NCI-H128 (cell line): ENCODE measurements around the gene HPS5.
"Not testable (repeated sequence)": the region's sequence is repeated elsewhere in the genome, so short reads cannot be mapped to it uniquely, and the experiment has no call there.

Experiments
- DNase-seq: peaks from one replicate; lab custom pipeline; 2025; ENCODE audit not compliant: unreplicated experiment; lab: John Stamatoyannopoulos, UW

Gene HPS5

GRCh38 chr11:18271206-18271605 is 50.7 kb downstream of the HPS5 start:
- DNase-seq, result no peak

GRCh38 chr11:18270102-18270501 is 51.8 kb downstream of the HPS5 start:
- DNase-seq, result no peak

DNA sequence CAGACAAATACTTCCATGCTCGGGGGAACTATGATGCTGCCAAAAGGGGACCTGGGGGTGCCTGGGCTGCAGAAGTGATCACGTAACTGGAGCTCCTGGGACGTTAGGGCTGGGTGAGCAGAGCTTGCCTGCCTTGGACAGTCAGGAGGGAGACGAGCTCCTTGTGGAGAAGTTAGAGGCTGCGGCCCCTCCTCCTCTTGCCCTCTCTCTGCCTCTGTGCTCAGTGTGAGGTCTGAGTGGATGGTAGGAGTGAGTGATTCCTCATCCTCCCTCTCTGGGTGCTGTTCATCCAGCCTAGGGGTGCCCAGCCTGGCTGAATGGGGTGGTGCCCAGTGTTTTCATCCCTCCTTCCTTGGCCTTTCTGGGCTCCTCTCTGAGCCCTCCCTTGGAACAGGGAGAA is 52.7 kb downstream of the HPS5 start:
- DNase-seq, result not testable (repeated sequence)

GRCh38 chr11:18267335-18268133 is 54.4 kb downstream of the HPS5 start:
- not testable (repeated sequence) for DNase-seq

GRCh38 chr11:18265949-18266348 is 56.0 kb downstream of the HPS5 start, which contains the start of gene SAA1:
TSS of gene SAA1 (plus strand) at chr11:18266264. CDS start at chr11:18266888, 624 bp downstream.
- no peak for DNase-seq

GRCh38 chr11:18264677-18265555 is 57.0 kb downstream of the HPS5 start:
- DNase-seq, result no peak

GRCh38 chr11:18264035-18264434 is 57.9 kb downstream of the HPS5 start:
- DNase-seq, result no peak

GRCh38 chr11:18262681-18263350 is 59.1 kb downstream of the HPS5 start:
- not testable (repeated sequence) for DNase-seq

GRCh38 chr11:18261721-18262120 is 60.2 kb downstream of the HPS5 start:
- DNase-seq, result no peak

GRCh38 chr11:18259259-18259658 is 62.7 kb downstream of the HPS5 start:
- no peak for DNase-seq

DNA sequence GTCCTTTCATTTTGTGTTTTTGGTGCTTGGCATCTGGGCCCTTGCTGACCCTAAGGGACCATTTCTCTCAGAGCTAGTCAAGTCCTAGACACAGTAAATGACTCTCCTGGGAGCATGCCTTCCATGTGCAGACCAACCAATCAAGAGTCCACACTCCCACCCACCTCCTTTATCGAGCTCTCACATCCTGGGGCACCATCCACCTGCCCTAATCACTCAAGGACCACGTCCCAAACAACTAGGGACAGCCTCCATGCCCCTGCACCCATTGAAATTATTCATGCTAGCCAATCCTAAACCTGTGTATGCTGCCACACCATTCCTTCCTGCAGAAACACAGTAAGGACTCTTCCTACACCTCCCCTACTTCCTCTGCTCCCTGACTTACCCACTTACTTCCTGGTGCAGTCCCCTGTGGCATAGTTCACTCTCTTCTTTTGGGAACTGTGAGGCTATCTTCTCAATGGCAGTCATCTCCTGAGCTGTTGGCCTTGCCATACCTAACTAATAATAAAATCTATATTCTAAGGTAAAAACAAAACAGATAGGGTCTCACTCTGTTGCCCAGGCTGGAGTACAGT is 67.1 kb downstream of the HPS5 start:
- DNase-seq, result no peak

DNA sequence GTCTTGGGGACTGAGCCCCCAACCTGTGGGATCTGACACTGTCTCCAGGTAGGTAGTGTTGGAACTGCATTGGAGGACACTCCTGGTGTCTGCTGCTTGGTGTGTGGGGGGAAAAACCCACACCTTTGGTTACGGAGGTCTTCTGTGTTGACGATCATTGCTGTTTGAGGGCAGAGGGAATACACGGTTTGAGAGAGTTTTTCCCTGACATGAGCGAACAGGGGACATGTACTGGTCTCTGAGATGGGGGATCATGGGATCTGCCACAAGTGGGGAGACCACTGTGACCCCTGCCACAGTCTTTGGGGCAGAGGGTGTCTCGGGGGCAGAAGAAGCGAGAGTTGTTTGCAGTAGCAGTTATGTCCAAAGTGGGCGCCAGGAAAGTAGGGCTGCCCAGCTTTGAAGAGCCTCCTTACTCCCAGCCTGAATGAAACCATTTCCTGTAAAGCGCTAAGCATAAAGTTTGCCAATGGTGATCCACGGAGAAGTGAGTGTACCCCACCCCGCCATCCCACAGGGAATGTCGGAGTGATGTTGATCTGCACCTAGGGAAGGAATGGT is 68.1 kb downstream of the HPS5 start:
- no peak for DNase-seq

- no peak for DNase-seq
These were observed 68.7 kb downstream of the HPS5 start for GRCh38 chr11:18253233-18253632.

- no peak for DNase-seq
These were observed 73.4 kb downstream of the HPS5 start, which contains the start of gene SAA2 for GRCh38 chr11:18248561-18248960. TSS of gene SAA2 (minus strand) at chr11:18248668. CDS start at chr11:18248011, 657 bp downstream.

DNA sequence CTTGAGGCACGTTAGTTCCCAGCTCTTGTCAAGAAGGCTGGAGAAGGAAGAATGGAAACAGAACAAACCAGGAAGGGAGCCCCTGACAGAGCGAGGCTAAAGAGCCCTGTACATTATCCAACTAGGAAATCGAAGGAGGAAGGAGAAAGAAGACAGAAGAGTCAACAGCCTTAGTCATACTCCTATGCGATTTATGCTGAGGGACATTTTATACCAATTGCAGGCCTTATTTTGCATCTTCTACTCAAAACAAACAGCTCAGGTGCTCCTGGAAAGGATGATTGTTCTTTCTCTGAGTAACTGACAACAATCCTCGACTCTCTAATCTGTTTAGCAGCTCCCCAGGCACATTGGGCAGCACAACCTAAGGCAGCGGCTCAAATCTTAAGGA is 74.8 kb downstream of the HPS5 start:
- not testable (repeated sequence) for DNase-seq

GRCh38 chr11:18246379-18247190 is 75.4 kb downstream of the HPS5 start:
- not testable (repeated sequence) for DNase-seq

DNA sequence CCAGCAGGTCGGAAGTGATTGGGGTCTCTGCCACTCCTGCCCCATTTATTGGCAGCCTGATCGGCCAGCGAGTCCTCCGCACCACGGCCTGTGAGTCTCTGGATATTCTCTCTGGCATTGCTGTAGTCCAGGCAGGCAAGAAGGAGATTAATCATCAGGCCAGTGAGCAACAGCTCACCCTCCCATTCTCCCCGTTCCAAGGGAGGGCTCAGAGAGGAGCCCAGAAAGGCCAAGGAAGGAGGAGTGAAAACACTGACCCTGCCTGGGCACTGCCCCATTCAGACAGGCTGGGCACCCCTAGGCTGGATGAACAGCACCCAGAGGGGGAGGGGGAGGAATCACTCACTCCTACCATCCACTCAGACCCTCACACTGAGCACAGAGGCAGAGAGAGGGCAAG is 76.5 kb downstream of the HPS5 start:
- no peak for DNase-seq

GRCh38 chr11:18243783-18244362 is 78.1 kb downstream of the HPS5 start:
- DNase-seq, result peak; percentile 30

DNA sequence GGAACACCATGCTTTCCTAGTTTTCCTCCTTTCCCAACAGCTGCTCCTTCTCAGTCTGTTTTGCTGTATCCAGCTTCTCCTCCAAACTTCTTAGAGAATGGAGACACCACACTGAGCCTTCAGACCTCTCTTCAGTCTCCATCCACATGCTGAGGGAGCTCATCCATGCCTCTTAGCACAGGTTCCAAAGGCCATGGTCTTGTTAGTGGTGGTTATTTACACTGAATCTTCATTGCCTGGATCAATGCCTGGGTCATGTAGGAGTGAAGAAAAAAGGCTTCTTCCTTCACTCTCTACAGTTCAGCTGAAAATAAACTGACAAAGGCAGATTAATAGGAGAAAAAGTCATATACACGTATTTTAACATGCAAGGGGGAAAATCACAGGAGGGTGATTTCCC is 82.3 kb downstream of the HPS5 start:
- DNase-seq, result no peak
